ENCODE results near the gene COG7.
"Not testable (repeated sequence)": the region's sequence is repeated elsewhere in the genome, so short reads cannot be mapped to it uniquely, and the experiment has no call there.

Gene COG7

DNA sequence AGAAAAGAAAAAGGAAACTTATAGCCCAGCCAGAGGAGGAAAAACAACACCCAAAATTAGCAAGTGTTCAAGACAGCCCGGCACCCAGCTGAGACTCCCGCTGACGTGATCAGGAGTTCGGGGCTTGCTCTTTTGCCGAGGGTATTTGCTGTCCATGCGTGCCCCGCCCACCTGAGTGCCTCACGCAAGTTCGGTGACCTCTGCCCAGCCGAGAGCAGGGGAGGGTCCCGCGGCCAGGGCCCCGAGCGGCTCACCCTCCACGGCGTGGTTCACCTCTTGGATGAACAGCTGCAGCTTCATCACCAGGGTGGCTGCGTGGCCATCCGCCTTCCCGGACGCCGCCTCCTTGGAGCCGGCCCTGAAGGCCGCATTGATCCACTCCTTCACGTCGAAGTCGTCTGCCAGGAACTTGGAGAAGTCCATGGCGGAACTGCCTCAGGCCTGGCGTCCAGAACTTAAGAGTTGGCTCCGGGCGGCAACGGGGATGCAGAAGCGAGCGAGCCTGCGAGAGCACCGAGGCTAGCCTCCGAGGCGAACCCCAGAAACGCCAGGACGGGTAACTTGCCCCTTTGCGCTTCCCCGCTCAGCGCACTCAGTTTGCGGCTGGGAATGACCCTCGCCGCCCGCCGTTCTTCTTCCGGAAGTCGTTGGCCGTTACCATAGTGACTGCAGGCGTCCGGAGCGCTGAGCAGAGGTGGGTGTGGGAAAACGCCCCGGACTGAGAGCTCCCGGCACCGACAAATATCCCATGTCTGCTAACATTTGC lies at the start of gene COG7:
TSS of gene COG7 (minus strand) at position 618 of the 766 bp plus-strand sequence. CDS start at position 423, 195 bp downstream.
- DNase-seq = peak; percentile 81

DNA sequence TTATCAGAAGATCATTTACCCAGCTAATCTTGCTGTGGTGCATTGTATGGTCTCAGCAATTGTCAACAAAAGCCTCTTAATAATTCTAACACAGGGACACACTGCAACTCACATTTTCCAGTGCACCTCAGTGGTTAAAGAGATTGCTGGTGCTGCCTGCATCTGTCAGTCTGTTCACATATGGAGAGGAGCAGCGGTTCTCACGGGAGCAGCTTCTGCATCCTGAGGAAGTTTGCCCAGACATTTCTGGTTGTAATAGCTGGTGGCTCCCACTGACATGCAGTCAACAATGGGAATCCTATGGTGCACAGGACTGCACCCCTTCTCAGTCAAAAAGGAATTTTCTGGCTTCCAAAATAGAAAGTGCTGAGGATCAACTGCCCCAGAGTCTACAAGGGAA lies 49.5 kb upstream of the COG7 start:
- DNase-seq = no peak

DNA sequence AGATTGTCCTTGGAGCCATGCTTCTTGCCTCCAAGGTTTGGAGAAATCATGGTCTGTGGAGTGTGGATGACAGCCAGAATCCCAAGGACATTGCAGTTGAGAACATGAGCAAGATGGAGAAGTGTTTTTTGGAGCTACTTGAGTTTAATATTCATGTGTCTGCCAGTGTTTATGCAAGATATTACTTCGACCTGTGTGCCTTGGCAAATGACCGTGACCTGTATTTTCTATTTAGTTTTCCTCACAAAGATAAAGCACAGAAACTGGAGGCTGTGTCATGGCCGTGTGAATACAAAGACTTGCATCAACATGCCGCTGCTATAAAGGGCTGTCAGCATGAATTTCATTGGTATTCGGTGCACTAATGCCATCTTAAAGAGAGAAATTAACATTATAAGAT lies 48.3 kb upstream of the COG7 start:
- DNase-seq = no peak

DNA sequence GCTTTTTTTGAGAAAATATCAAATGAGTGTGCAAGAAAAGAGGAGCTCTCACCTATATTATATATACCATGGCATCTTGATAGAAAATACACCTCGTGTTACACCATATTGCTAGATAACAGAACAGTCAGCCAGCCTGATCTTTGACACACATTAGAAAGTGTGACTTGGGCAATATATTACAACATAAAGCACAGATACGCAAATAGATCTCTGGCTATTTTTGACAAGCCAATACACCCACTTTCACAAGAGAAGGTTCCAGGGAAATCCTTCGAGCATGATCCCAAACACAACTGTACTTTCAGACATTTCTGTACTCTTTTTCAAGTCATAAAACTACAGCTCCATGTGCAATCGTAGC lies 47.9 kb upstream of the COG7 start:
- DNase-seq = no peak

DNA sequence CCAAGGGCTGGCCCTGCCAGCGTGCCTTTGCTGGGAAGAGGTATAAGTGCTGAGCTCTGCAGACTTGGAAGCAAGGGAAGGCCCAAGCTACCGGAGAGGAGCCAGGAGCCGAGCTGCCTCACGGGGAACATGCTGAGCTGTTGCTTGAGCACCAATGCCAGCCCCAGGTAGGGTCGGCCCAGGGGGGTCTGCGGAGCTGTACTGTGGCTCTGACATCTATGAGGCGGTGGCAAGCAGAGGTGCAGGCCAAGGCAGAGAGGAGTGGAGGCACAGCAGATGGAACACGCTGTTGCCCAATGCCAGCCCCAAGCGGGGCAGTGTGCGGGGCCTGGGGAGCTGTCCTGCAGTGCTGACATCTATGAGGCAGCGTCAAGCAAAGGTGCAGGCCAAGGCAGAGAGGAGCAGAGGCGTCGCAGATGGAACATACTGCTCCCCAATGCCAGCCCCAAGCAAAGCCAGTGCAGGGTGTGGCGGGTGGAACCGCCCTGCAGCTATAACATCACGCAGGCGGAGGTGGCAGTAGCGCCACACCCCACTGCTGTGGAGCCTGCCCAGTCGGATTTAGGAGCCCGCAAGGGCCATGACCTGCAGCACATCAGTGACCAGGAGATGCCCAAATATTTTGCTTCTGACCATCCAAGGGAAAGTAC lies 47.3 kb upstream of the COG7 start:
- no peak for DNase-seq

DNA sequence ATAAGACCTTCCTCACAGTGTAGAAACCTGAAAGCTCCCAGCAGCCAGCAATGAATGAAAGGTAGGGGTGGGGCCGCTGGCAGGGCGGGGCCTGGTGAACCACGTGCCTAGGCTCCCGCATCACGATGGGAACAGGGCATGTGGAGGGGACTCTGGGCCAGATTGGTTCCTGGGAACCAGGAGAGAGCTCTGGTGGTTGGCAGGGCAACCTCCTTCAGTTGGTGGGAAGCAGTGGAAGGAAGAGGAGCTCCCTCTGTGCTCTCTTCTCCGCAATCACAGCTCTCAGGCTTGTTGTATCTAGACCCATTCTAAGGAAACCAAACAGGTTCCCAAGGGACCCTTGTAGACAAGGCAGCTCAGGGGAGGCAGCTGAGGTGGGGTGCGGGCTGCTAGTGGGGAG lies 46.8 kb upstream of the COG7 start:
- DNase-seq = no peak

DNA sequence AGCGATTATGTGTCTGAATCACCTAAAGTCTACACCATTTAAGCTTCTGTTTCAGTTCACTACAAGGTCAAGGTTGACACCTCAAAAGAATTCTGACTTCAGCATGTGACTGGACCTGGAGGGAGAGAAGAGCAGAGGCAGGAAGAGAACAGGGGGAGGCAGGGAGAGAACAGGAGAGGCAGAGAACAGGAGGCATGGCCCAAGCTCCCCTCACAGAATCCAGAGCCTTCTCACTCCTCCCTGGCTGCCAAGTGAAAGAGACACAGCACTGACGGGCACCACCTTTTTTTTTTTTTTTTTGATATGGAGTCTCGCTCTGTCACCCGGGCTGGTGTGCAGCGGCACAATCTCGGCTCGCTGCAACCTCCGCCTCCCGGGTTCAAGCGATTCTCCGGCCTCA lies 45.9 kb upstream of the COG7 start:
- no peak for DNase-seq

DNA sequence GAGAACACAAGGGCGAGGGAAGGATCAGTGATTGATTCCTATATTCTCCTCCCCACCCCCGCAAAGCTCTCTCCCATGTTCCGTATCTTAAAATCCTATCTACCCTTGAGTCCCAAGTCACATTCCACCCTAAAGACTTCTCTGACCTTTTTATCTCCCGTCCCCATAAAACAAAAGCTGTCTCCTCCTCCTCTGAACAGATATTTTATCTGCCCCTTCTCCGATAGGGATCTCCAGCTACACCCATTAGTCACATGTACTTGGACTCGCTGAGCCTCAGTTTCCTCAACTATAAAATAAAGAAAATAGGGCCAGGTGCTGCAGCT lies 44.5 kb upstream of the COG7 start:
- DNase-seq = no peak

DNA sequence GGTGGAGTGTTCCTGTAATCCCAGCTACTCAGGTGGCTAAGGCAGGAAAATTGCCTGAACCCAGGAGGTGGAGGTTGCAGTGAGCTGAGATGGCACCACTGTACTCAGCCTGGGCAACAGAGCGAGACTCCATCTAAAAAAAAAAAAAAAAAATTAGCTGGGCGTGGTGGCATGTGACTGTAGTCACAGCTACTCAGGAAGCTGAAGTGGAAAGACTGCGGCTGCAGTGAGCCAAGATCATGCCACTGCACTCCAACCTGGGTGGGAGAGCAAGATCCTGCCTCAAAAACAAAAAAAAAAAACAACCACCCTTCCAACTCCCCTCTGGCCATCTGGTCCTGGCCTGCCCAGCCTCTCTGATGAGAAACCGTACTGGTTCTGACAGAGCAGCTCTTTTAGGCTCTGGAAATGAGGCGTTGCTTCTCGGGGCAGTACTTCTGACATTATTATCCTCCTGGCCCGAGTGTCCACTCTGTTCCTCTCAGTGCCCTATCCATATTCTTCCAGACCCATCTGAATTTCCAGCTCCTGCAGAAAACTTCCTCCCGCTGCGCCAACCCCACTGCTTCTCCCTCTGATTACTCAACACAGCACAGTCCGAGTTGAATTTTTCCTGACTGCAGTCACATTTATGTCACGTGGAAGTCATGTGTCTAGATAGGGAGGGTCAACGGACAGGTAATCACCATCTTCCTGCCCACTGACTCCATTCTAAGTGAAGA lies 44.0 kb upstream of the COG7 start:
- no peak for DNase-seq

DNA sequence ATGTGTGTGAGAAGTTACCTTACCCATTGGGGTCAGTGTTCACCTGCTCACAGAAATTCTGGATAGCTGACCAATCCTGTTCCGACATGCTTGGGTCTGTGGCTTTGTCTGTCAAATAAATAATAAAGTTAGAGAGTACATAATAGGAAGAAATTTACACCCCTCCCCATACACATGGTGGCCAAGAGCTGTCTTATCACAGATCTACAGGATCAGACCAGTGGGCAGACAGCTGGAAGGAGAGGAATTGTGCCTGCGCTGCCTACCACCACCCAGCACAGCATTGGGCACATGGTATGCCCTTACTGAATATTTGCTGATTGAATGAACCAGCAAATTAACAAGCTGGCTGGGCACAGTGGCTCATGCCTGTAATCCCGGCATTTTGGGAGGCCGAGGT lies 42.7 kb upstream of the COG7 start:
- DNase-seq = no peak

DNA sequence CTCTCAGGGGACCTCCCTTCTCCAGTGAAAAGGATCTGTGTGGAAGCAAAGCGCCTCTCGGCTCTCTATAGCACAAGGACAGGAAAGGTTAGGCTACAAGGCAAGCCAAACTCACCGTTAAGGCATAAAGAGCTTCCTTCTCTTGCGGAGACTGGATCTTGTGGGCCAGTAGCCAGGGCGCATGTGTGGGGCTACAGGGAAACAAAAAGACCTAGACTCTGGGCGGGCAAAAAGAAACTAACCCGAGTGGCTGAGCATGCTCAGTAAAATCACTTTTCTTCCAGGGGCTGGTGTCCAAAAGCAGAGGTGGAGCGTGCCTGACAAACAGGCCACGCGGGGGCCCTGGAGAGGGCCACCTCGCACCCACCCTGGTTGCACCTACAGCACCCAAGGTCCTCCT lies 41.2 kb upstream of the COG7 start:
- no peak for DNase-seq

DNA sequence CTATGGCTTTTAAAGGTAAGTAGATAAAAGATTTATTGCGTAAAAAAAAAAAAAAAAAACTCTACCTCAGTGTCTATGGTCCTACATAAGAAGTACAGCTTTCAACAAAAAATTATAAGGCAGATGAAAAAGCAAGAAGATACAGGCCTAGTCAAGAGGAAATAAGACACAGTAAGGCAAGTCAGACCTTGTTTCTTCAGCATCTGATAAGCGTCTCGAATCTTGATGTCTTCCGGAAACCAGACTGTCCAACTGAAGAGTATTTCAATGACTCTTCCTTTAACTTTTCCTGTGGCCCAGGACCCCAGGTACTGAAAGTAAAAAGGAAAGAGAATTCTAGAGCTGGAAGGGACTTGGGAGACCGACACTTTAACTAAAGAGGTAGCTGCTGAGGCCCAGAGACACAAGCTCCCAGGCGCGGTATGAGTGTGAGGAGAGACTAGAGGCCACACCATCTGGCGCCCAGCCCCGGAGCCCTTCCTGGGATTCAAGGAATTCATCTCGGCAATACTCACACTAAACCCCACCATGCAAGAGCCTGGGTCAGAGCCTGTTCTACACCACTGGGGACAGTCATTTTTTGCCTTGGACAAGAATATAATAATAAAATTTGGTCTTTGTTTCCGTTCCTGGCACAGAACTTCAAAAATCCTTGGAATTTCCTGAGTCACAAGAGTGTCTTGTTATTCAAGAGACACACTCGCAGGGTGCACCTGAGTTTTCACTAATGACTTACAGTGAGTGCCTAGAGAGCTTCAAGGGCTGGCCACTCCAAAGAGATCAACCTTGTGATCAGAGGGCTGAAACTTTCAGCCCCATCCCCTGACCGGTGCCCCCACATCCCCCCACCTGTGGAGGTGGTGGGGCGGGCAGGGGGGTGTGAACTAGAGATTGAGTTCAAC lies 38.8 kb upstream of the COG7 start:
- no peak for DNase-seq

DNA sequence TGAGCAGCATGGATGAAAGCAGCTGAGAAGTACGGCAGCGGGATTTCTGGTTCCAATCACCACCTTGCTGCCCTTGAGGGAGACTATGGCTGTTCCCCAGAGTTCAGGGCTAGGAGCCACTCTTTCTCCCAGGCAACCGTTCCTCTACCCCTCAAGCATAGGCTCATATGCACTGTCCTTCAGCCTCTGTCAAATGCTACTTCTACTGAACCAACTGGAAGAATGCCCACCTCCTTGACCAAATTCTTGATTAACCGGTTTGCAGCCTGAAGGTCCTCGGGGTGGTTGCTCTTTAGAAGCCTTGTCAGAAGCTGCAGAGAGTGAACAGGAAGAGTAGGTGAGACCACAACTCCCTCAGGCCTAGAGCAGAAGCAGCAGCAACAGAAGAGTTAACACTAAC lies 33.5 kb upstream of the COG7 start:
- no peak for DNase-seq

DNA sequence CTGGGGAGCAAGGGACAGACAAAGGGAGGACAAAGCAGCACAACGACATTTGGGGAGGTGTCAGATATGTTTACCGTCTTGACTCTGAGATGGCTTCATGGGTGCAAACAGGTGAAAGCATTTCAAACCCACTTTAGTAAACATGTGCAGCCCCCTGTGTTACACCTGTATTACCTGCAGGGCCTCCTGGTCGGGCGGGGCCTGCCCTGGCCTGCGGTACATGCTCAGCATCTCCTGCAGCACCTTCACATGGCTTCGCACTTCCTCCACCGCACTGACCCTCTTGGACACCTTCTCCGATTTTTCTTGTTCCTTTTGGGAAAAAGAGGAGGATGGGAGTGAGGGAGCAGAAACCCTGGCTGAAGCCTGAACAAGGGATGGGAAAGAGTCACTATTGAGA lies 32.9 kb upstream of the COG7 start:
- DNase-seq = no peak

DNA sequence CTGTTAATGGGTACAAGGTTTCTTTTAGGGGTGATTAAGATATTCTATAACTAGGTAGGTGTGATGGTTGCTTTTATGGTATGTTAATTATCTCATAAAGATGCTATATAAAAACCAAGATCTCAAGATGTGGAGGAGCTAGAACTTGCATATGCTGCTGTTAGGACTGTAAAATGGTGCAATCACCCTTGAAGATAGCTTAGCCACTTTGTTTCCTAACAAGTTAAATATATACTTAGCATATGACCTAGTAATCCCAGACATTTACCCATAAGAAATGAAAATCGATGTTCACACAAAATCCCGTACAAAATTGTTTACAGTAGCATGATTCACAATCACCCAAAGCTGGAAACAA lies 32.2 kb upstream of the COG7 start:
- DNase-seq = no peak

DNA sequence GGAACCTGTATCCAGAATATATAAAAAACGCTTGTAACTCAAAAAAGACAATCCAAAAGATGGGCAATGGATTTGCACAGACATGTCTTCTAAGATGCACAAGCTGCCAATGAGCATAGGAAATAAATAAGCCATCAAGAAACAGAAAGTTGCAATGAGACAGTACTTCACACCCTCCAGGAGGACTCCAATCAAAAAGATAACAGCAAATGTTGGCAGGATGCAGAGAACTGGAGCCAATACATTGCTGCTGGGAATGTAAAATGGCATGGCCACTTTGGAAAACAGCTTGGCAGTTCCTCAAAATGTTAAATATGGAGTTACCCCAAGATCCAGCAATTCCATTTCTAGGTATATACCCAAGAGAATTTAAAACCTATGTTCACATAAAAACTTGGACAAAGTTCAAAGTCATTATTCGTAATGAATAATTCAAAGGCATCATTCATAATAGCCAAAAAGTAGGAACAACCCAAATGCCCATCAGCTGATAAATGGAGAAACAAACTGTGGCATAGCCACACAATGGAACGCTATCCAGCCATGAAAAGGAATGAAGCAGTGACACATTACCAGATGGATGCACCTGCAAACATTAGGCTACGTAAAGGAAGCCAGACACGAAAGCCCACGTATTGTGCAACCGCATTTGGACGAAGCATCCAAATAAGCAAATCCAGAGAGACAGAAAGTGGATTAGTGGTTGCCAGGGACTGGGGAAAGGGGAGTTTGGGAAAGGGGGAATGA lies 31.7 kb upstream of the COG7 start:
- DNase-seq = no peak

DNA sequence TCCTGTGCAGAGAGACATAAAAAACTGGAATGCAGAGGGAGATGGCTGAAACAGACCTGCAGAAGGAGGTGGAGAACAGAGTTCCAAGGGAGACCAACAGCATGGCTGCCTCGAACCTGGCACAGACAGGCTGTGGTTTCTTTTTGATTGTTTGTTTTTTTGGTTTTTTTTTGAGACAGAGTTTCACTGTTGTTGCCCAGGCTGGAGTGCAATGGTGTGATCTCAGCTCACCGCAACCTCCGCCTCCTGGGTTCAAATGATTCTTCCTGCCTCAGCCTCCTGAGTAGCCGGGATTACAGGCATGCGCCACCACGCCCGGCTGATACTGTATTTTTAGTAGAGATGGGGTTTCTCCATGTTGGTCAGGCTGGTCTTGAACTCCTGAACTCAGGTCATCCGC lies 30.5 kb upstream of the COG7 start:
- not testable (repeated sequence) for DNase-seq

DNA sequence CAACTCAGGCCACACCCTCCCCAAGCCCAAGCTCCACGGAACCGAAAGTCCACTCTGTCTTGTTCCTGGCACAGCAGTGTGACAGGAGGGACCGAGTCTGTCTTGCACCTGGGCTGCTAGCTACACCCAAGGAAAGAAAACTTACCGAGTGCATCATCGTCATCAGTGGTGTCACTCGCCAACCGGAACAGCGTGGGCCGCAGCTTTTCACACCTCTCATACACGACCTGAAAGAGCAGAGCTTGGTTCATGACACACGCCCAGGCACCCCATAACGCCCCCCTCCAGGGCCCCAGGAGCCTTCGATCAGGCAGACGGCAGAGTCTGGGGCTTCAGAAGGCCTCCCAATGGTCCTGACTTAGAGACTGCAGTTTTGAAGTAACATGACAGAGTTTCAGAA lies 29.8 kb upstream of the COG7 start:
- DNase-seq = no peak

DNA sequence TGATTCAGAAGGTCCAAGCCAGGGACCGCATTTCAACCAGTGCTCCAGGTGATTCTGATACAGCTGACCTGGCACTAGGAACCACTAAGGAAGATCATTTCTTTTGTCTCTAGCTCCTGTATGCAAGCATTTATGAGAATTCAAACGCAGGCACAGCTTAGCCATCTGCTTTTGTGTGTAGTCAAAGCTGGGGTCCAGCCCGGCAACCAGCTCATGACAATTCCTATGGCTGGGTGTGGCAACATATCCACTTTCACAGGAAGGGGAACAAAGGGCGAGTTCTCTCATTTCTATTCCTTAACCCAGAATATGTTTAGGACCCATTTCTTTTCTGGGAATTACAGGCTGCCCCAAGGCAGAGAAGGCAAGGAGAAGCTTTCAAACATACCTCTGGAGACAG lies 27.3 kb upstream of the COG7 start:
- no peak for DNase-seq

DNA sequence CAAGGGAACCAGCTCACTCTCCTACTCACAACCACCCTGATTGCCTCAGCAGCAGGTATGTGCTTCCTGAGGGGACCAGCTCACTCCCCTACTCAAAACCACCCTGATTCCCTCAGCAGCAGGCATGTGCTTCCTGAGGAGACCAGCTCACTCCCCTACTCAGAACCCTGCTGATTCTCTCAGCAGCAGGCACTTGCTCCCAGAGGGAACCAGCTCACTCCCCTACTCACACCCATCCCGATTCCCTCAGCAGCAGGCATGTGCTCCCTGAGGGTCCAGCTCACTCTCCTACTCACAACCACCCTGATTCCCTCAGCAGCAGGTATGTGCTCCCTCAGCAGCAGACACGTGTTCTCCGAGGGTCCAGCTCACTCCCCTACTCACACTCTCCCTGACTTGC lies 26.1 kb upstream of the COG7 start:
- DNase-seq = no peak

DNA sequence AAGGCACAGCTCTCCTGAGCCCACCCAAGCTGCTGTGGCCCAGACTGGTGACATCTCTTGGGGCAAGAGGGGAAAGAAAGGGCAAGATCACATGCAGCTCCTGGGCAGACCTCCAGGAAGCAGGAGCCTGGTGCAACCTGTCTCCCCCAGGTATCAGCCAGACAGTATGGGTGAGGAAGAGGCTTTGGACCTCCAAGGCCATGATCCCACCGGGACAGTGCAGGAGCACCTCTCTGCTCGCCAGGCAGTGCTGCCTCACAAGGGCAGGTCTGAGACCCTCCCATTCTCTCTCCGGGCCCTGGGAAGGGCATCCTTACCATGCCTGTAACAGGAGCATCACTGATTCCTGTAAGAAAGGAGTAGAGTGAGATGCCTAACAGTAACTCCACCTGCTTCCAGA lies 25.6 kb upstream of the COG7 start:
- DNase-seq = no peak

DNA sequence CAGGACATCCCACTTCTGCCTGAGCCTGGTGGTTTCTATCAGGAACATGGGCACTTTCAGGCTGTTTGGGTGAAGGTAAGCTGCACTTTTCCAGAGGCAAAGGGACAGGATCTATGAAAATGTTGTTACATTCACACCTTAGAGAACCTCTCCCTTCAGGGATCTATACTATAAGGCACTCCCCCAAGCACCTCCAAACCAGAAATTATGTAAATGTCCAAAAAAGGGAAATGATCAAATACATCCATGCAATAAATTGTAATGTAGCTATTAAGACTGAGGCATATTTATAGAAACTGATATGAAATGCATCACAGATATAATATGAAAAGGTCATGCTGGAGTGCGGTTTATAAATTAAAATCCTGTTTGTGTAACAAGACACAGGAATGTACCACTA lies 23.3 kb upstream of the COG7 start:
- no peak for DNase-seq

DNA sequence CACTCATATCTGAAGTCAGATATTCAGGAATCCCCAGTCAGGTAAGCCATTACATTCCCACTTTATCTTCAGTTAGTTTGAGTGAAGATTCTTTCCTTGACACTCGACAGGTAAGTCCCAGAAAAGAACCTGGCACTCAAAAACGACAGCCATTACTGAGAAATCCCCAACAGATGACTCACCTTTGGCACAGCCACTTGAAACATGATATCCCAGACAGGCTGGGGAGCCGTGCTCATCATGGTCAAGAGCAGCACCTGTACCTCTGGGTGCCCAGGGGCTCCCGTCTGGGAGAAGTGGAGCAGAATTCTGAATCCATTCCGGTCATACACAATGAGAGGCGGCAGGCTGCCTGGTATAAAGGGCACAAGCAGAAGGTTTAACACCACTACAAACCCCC lies 16.8 kb upstream of the COG7 start:
- no peak for DNase-seq

Measured in stimulated activated naive CD4-positive, alpha-beta T cell treated with Interleukin-2 at 50 U/mL for 16 hours (primary cell).